Right kidney (tissue), 1 donor: ENCODE measurements around the gene KRT31.
"Not testable (repeated sequence)": the region's sequence is repeated elsewhere in the genome, so short reads cannot be mapped to it uniquely, and the experiment has no call there.

Experiments
- DNase-seq: peaks from one replicate; pipeline ENCODE4 v3.0.0-alpha.2; 2016

KRT31 gene

GRCh38 chr17:41387670-41388069 is 9.7 kb downstream of the KRT31 start:
- DNase-seq = no peak

- DNase-seq = no peak
Observed at GRCh38 chr17:41386227-41386626, 11.2 kb downstream of the KRT31 start.

GRCh38 chr17:41383690-41384089 is 13.7 kb downstream of the KRT31 start:
- DNase-seq = no peak

- no peak for DNase-seq
Observed at GRCh38 chr17:41382394-41382793, 15.0 kb downstream of the KRT31 start.

- not testable (repeated sequence) for DNase-seq
Observed at GRCh38 chr17:41381943-41382342, 15.5 kb downstream of the KRT31 start, which contains the start of gene KRT34. KRT34 (minus strand) TSS chr17:41382306; CDS start chr17:41382246, 60 bp downstream.

- not testable (repeated sequence) for DNase-seq
Observed at GRCh38 chr17:41380091-41380490, 17.3 kb downstream of the KRT31 start.

- DNase-seq = no peak
Observed at GRCh38 chr17:41377546-41377945, 19.9 kb downstream of the KRT31 start.

GRCh38 chr17:41369713-41370112 is 27.7 kb downstream of the KRT31 start, which contains the start of gene KRT33B:
KRT33B (minus strand) TSS chr17:41369813; CDS start chr17:41369750, 63 bp downstream.
- no peak for DNase-seq

- no peak for DNase-seq
Observed at GRCh38 chr17:41369023-41369422, 28.4 kb downstream of the KRT31 start.

- DNase-seq = no peak
Observed at GRCh38 chr17:41367426-41368075, 29.9 kb downstream of the KRT31 start.

GRCh38 chr17:41366070-41366469 is 31.3 kb downstream of the KRT31 start:
- DNase-seq = no peak

- DNase-seq = no peak
Observed at GRCh38 chr17:41363881-41364280, 33.5 kb downstream of the KRT31 start.

GRCh38 chr17:41360296-41360995 is 37.0 kb downstream of the KRT31 start:
- DNase-seq = no peak

GRCh38 chr17:41354536-41354935 is 42.9 kb downstream of the KRT31 start:
- DNase-seq = no peak

- no peak for DNase-seq
Observed at GRCh38 chr17:41352597-41353366, 44.6 kb downstream of the KRT31 start.

GRCh38 chr17:41351177-41351576 is 46.2 kb downstream of the KRT31 start:
- no peak for DNase-seq

- not testable (repeated sequence) for DNase-seq
Observed at GRCh38 chr17:41350381-41350878, 47.0 kb downstream of the KRT31 start, which contains the start of gene KRT33A. KRT33A (minus strand) TSS chr17:41350828; CDS start chr17:41350767, 61 bp downstream.

- no peak for DNase-seq
Observed at GRCh38 chr17:41347869-41348760, 49.3 kb downstream of the KRT31 start.

- DNase-seq = not testable (repeated sequence)
Observed at GRCh38 chr17:41346421-41346820, 51.0 kb downstream of the KRT31 start.

GRCh38 chr17:41345992-41346391 is 51.4 kb downstream of the KRT31 start:
- no peak for DNase-seq
